GM12801 (cell line): Measurements from ENCODE around the gene C1QTNF6.

Experiments
- CTCF ChIP-seq: IDR thresholded peaks from one replicate; pipeline ENCODE4 v1.5.1; 2011; ENCODE audit warnings: control low read depth; ENCODE audit not compliant: insufficient read length; ENCODE audit errors: extremely low read depth

The C1QTNF6 gene

DNA sequence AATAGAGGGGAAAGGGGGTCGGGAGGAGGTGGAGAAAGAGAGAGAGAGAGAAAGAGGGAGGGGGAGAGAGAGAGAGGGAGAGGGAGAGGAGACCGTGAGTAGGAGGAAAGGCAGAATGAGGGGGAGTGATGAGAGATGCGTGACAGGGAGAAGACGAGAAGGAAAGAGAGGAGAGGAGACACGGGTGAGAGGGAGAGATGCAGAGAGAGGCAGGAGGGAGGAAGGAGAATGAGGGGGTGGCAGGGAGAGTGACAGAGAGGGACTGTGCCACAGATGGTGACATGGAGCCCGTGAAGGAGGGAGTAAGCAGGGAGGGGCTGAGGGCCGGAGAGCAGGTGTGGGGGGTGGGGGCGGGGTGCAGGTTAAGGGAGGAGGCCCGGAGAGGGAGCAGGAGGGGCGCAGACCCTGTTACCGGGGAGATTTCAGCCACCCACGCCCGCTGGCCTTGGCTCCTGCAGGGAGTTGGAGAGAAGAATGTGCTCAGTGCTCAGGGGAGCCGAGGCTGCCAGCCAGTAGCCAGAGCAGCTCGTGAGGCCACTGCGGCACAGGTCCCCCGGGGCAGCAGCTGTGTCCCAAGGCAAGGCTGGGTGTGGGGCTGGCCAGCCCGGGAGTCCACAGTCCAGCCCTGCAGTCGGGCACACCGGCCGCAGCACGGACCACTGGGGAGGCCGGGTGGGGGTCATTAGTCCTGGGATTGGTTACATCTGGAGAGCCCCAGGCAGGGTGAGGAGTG is 24.3 kb upstream of the C1QTNF6 start, which contains the start of gene SSTR3:
Gene SSTR3, minus strand, starts transcription at position 304 of the 733 bp plus-strand sequence. CDS start 4,674 bp downstream, outside the sequence.
- TF ChIP-seq CTCF = no peak

- no peak for TF ChIP-seq CTCF
These were observed 23.8 kb upstream of the C1QTNF6 start for GRCh38 chr22:37211866-37212173.

GRCh38 chr22:37211075-37211865 is 23.2 kb upstream of the C1QTNF6 start:
- no peak for TF ChIP-seq CTCF

DNA sequence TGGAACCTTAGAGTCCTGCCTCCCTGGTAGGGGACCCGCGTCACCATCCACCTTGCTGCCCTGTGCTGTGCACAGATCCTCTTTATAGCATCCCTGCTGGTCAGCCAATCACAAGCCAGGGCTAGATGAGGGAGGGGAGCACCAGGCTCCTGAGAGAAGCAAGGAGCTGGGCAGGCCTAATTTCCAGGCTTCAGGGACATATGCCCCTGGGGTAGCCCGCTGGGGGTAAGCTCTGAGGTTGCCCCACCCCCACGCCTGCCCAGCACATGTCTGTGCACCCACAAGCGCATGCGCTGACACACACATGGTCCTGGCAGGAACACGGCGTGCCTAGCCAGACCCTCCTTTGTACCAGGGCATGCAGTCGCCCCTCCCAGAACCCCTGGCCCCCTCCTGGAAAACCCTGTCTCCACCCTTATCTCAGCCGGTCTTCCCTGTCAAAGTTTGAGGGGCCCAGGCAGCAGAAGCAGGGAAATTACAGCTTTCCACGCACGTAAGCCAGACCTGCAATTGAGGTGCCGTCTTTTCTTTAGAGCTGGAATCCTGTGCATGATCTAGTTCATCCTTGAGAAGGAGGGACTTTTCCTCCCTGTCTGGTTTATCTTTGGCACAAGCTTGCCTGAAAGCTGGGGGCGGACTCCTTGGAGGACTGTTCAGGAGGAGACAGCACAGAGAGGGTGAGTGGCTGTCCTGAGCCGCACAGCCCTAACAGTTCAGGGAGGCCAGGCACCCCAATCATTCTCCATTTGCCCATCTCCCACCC is 22.2 kb upstream of the C1QTNF6 start:
- TF ChIP-seq CTCF = no peak

DNA sequence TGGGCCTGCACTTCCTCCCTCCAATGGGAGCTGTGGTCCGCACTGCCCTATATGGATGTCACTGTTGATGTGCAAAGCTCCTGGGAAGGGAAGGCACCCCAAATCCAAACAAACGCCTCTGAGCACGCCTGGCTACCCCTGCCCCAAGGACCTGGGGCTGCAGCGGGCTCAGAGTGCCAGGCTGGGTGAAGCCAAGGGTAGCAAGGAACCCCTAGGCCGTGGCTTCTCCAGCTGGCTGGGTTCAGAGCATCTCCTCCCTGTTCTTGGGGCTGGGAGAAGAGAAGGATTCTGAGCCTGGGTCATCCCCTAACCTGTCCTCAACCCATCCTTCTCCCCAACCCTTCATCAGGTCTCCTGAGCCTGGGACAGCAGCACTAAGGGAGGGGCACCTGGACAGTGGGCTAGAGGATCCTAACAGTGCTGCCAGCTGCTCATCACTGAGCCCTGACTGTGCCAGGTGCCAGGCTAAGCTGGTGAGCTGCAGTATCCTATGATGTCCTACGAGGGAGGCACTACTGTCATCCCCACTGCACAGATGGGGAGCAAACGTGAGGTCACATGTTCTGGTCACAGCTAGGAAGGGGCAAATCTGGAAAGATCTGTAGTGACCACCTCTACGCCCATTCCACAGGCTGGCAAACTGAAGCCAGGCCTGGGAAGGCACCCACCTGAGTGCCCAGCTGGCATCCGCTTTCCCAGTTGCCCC is 21.2 kb upstream of the C1QTNF6 start:
- TF ChIP-seq CTCF = no peak

DNA sequence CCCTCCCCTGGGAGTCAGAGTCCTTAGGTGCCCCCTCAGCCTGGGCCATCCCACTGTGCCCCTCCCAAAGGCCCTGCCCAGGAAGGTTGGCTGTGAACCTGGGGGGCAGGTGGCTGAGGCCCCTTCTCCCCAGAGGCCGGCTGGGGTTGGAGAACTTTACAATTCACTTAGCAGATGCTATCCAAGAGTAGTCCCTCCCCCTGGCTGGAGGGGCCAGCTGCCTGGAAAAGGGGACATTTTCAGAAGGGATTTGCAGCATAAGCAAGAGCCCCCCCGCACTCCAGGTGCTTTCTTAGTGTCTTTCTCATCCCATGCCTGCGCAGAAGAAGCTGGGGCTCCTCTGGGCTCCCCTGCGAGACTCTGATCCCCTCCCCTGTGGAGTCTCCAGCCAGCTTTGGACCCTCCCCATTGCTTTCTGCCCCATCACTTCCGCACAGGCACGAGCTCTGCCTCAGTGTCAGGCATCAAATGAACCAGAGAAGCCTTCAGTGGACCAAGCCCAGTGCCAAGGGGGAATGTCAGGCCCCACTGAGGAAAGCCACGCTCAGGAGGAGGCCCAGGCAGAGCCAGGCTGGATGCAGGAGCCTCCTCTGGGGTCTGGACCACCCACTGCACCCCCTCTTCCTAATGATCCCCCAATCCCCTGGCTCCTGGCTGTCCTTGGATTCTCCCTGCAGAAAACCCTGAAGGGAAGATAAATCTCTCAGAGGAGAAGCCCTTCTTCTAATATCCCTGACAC is 20.5 kb upstream of the C1QTNF6 start:
- TF ChIP-seq CTCF = no peak
